OCI-LY1 (cell line): ENCODE measurements around the gene MAGI1.

Experiments
- H2AFZ ChIP-seq: fragments of 200-600 bp; sonication (generic), shearing (Covaris generic); 2 replicates; pipeline ENCODE4 v1.6.0; 2014; ENCODE audit warnings: antibody characterized with exemption, mild to moderate bottlenecking, low read length
- H3F3A ChIP-seq: fragments of 200-600 bp; sonication (generic), shearing (Covaris generic); 2 replicates; pipeline ENCODE4 v1.6.0; 2014; ENCODE audit warnings: mild to moderate bottlenecking, antibody characterized with exemption, low read length, moderate library complexity; ENCODE audit not compliant: insufficient read depth
- H3K27ac ChIP-seq: fragments of 200-600 bp; sonication (generic); 2 replicates; pipeline ENCODE4 v1.5.1; 2014; ENCODE audit warnings: low read length, mixed run types, mild to moderate bottlenecking, low read depth; ENCODE audit not compliant: poor library complexity, severe bottlenecking
- H3K27me3 ChIP-seq: fragments of 200-600 bp; sonication (generic); 2 replicates; pipeline ENCODE4 v1.6.0; 2014; ENCODE audit warnings: antibody characterized with exemption, mild to moderate bottlenecking, low read length, moderate library complexity; ENCODE audit not compliant: insufficient read depth
- H3K36me3 ChIP-seq: fragments of 200-600 bp; sonication (generic); 2 replicates; pipeline ENCODE4 v1.6.1; 2014; ENCODE audit warnings: mild to moderate bottlenecking, antibody characterized with exemption, low read length, moderate library complexity, mixed read lengths; ENCODE audit not compliant: insufficient read depth
- H3K4me1 ChIP-seq: fragments of 200-600 bp; sonication (generic); 2 replicates; pipeline ENCODE4 v1.5.1; 2014; ENCODE audit warnings: mild to moderate bottlenecking, low read length, moderate library complexity; ENCODE audit not compliant: insufficient read depth, severe bottlenecking
- H3K4me2 ChIP-seq: fragments of 200-600 bp; sonication (generic), shearing (Covaris generic); 2 replicates; pipeline ENCODE4 v1.6.1; 2014; ENCODE audit warnings: low read length
- H3K4me3 ChIP-seq: fragments of 200-600 bp; sonication (generic); 2 replicates; pipeline ENCODE4 v1.5.1; 2014; ENCODE audit warnings: low read length, low read depth, mild to moderate bottlenecking, mixed read lengths; ENCODE audit not compliant: poor library complexity, severe bottlenecking
- H3K79me2 ChIP-seq: fragments of 200-600 bp; shearing (Covaris generic); 2 replicates; pipeline ENCODE4 v1.6.1; 2016; ENCODE audit warnings: mixed run types, low read length, mixed read lengths; ENCODE audit not compliant: insufficient read depth
- H3K9ac ChIP-seq: fragments of 200-600 bp; sonication (generic), shearing (Covaris generic); 2 replicates; pipeline ENCODE4 v1.6.1; 2014; ENCODE audit warnings: mild to moderate bottlenecking, low read length, mixed read lengths
- H3K9me2 ChIP-seq: fragments of 200-600 bp; sonication (generic), shearing (Covaris generic); 2 replicates; pipeline ENCODE4 v1.6.1; 2014; ENCODE audit warnings: low read depth, mild to moderate bottlenecking, low read length, mixed read lengths
- H3K9me3 ChIP-seq: fragments of 200-600 bp; shearing (Covaris generic); 2 replicates; pipeline ENCODE4 v1.6.1; 2014; ENCODE audit warnings: low read length, mixed read lengths
- H4K20me1 ChIP-seq: fragments of 200-600 bp; sonication (generic), shearing (Covaris generic); 2 replicates; pipeline ENCODE4 v1.6.0; 2016; ENCODE audit warnings: mild to moderate bottlenecking, low read length; ENCODE audit not compliant: insufficient read depth
- CTCF ChIP-seq: fragments of 200-600 bp; sonication (generic), shearing (Covaris generic); IDR thresholded peaks from 2 replicates; pipeline ENCODE4 v1.5.1; 2017; ENCODE audit warnings: mild to moderate bottlenecking, antibody characterized with exemption, low read length, moderate library complexity, mixed read lengths
- EZH2 ChIP-seq: fragments of 200-600 bp; sonication (generic), shearing (Covaris generic); IDR thresholded peaks from 2 replicates; pipeline ENCODE4 v1.8.0; 2017; ENCODE audit warnings: borderline replicate concordance, mixed run types, mild to moderate bottlenecking, antibody characterized with exemption, low read length, moderate library complexity, mixed read lengths

MAGI1 gene

GRCh38 chr3:65343026-65343425 is 695.7 kb downstream of the MAGI1 start:
- Histone ChIP-seq H3K79me2 (no peaks in the 10 kb centered on the region), H3K9me2 (no peaks in the 10 kb centered on the region), H3K9ac (no peak overlapping the region), H3K4me3 (no peak overlapping the region), H2AFZ (no peak overlapping the region), H3K4me2 (no peak overlapping the region), H3K9me3 (no peaks in the 10 kb centered on the region), H3K27me3 (no peaks in the 10 kb centered on the region), H3K4me1 (no peaks in the 10 kb centered on the region), H3K27ac (no peak overlapping the region), H3F3A (no peaks in the 10 kb centered on the region), H4K20me1 (no peaks in the 10 kb centered on the region), H3K36me3 (no peaks in the 10 kb centered on the region)
- TF ChIP-seq CTCF = no peak

GRCh38 chr3:65342084-65342683 is 696.5 kb downstream of the MAGI1 start:
- Histone ChIP-seq H3K9me2 (no peaks in the 10 kb centered on the region), H3K9ac (no peak overlapping the region), H3K79me2 (no peaks in the 10 kb centered on the region), H3K27ac (no peak overlapping the region), H3K36me3 (no peaks in the 10 kb centered on the region), H3F3A (no peaks in the 10 kb centered on the region), H3K4me3 (no peak overlapping the region), H3K27me3 (no peaks in the 10 kb centered on the region), H4K20me1 (no peaks in the 10 kb centered on the region), H3K9me3 (no peaks in the 10 kb centered on the region), H3K4me1 (no peaks in the 10 kb centered on the region), H3K4me2 (no peak overlapping the region), H2AFZ (no peak overlapping the region)
- TF ChIP-seq EZH2 (no peak), CTCF (peak; percentile 78)

- H3K9ac ChIP-seq = no peak overlapping the region
- no peaks in the 10 kb centered on the region for H3K27me3 ChIP-seq
- no peak for TF ChIP-seq EZH2
- no peak for TF ChIP-seq CTCF
- H3K4me2 ChIP-seq = no peak overlapping the region
- H3K27ac ChIP-seq = no peak overlapping the region
- H3K9me3 ChIP-seq = no peaks in the 10 kb centered on the region
- no peaks in the 10 kb centered on the region for H3K9me2 ChIP-seq
- no peaks in the 10 kb centered on the region for H3F3A ChIP-seq
- no peaks in the 10 kb centered on the region for H4K20me1 ChIP-seq
- no peak overlapping the region for H3K4me3 ChIP-seq
- no peaks in the 10 kb centered on the region for H3K4me1 ChIP-seq
- no peaks in the 10 kb centered on the region for H3K79me2 ChIP-seq
- no peak overlapping the region for H2AFZ ChIP-seq
- no peaks in the 10 kb centered on the region for H3K36me3 ChIP-seq
Observed at GRCh38 chr3:65339192-65339740, 699.5 kb downstream of the MAGI1 start.
